ENCODE results near the gene ZNF581. TPM values are rescaled to one million over a fixed set of nuclear protein-coding genes. Genes with fewer than 3 reads are reported as not detected.

The ZNF581 gene
- polyA plus RNA-seq, 1 donor from 2014 or later: 15.3 TPM

GRCh38 chr19:55635856-55636440 is 7.5 kb upstream of the ZNF581 start:
- Histone ChIP-seq H3K79me2 (replicated peaks; ENCODE audit: insufficient read depth, low read length) (peaks cover 25% of the 10 kb centered on the region), H3K27ac (ENCODE audit: low read length) (no peak overlapping the region)

DNA sequence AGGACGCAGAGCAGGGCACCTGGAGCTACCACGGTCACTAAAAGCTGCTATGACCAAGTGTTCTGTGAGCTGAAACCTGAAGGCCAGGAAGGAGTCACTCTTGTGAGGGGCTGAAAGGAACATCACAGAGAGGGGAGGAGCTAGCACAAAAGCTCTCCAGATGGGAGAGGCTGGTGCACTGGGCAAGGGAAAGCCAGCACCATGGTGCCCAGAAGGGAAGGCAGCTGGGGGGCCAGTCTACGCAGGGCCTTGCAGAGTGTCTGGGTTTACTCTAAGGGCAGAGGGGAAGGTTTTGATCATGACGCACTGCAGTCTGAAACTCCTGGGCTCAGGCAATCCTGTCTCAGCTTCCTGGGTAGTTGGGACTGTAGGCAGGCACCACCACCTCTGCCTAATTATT is 6.7 kb upstream of the ZNF581 start:
- no peaks in the 10 kb centered on the region for H3K9me3 ChIP-seq (ENCODE audit: low read length)
- H3K4me3 ChIP-seq (ENCODE audit: low read length): no peak overlapping the region
- no peak overlapping the region for H2AFZ ChIP-seq (ENCODE audit: low read depth, low read length)
- no peak overlapping the region for H3K27ac ChIP-seq (ENCODE audit: low read length)
- H3K9ac ChIP-seq (ENCODE audit: low read length): no peak overlapping the region
- H3K9me2 ChIP-seq (ENCODE audit: insufficient read depth, low read length): no peaks in the 10 kb centered on the region
- H3F3A ChIP-seq (ENCODE audit: insufficient read depth, low read length, poor library complexity, severe bottlenecking): no peaks in the 10 kb centered on the region
- H4K20me1 ChIP-seq (ENCODE audit: insufficient read depth): no peaks in the 10 kb centered on the region
- H3K27me3 ChIP-seq (ENCODE audit: insufficient read depth, low read depth, low read length): no peaks in the 10 kb centered on the region
- H3K79me2 ChIP-seq (replicated peaks; ENCODE audit: insufficient read depth, low read length): peaks cover 30% of the 10 kb centered on the region
- no peak overlapping the region for H3K4me2 ChIP-seq (ENCODE audit: low read length)
- no peaks in the 10 kb centered on the region for H3K36me3 ChIP-seq (ENCODE audit: insufficient read depth, low read length)
- no peak for TF ChIP-seq CTCF (IDR thresholded peaks at IDR 0.05; ENCODE audit: poor library complexity, severe bottlenecking)
- no peak for TF ChIP-seq EZH2 (IDR thresholded peaks at IDR 0.05; ENCODE audit: borderline replicate concordance, insufficient read depth, low read length, poor library complexity, severe bottlenecking)
- TF ChIP-seq, protein P1, sequence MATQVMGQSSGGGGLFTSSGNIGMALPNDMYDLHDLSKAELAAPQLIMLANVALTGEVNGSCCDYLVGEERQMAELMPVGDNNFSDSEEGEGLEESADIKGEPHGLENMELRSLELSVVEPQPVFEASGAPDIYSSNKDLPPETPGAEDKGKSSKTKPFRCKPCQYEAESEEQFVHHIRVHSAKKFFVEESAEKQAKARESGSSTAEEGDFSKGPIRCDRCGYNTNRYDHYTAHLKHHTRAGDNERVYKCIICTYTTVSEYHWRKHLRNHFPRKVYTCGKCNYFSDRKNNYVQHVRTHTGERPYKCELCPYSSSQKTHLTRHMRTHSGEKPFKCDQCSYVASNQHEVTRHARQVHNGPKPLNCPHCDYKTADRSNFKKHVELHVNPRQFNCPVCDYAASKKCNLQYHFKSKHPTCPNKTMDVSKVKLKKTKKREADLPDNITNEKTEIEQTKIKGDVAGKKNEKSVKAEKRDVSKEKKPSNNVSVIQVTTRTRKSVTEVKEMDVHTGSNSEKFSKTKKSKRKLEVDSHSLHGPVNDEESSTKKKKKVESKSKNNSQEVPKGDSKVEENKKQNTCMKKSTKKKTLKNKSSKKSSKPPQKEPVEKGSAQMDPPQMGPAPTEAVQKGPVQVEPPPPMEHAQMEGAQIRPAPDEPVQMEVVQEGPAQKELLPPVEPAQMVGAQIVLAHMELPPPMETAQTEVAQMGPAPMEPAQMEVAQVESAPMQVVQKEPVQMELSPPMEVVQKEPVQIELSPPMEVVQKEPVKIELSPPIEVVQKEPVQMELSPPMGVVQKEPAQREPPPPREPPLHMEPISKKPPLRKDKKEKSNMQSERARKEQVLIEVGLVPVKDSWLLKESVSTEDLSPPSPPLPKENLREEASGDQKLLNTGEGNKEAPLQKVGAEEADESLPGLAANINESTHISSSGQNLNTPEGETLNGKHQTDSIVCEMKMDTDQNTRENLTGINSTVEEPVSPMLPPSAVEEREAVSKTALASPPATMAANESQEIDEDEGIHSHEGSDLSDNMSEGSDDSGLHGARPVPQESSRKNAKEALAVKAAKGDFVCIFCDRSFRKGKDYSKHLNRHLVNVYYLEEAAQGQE (IDR thresholded peaks at IDR 0.05; ENCODE audit: borderline replicate concordance): no peak
- no peak for TF ChIP-seq TAF1 (IDR thresholded peaks at IDR 0.05; ENCODE audit: low read depth)
- TF ChIP-seq EP300 (conservative IDR thresholded peaks at IDR 0.05; ENCODE audit: poor library complexity, severe bottlenecking): no peak
- no peak for TF ChIP-seq SMC3 (conservative IDR thresholded peaks at IDR 0.05; ENCODE audit: poor library complexity)
- TF ChIP-seq POLR2AphosphoS5 (IDR thresholded peaks at IDR 0.05): no peak
- no peak for TF ChIP-seq MXI1 (conservative IDR thresholded peaks at IDR 0.05; ENCODE audit: poor library complexity, severe bottlenecking)

More at GRCh38 chr19:55635856-55636440, 7.5 kb upstream of the ZNF581 start:
- no peaks in the 10 kb centered on the region for H3K9me2 ChIP-seq (ENCODE audit: insufficient read depth, low read length)
- H3K9ac ChIP-seq (ENCODE audit: low read length): peak overlapping the region; percentile 94
- H3F3A ChIP-seq (ENCODE audit: insufficient read depth, low read length, poor library complexity, severe bottlenecking): no peaks in the 10 kb centered on the region
- H2AFZ ChIP-seq (ENCODE audit: low read depth, low read length): no peak overlapping the region
- H3K4me3 ChIP-seq (ENCODE audit: low read length): peak overlapping the region; percentile 97
- TF ChIP-seq CTCF (IDR thresholded peaks at IDR 0.05; ENCODE audit: poor library complexity, severe bottlenecking): no peak
- TF ChIP-seq RAD21 (conservative IDR thresholded peaks at IDR 0.05): no peak
- TF ChIP-seq TAF1 (IDR thresholded peaks at IDR 0.05; ENCODE audit: low read depth): no peak
- TF ChIP-seq MXI1 (conservative IDR thresholded peaks at IDR 0.05; ENCODE audit: poor library complexity, severe bottlenecking): no peak
- no peak for TF ChIP-seq SMC3 (conservative IDR thresholded peaks at IDR 0.05; ENCODE audit: poor library complexity)
- TF ChIP-seq POLR2AphosphoS5 (IDR thresholded peaks at IDR 0.05): no peak
- no peak for TF ChIP-seq EP300 (conservative IDR thresholded peaks at IDR 0.05; ENCODE audit: poor library complexity, severe bottlenecking)
- TF ChIP-seq EZH2 (IDR thresholded peaks at IDR 0.05; ENCODE audit: borderline replicate concordance, insufficient read depth, low read length, poor library complexity, severe bottlenecking): no peak
- TF ChIP-seq, protein P1 (IDR thresholded peaks at IDR 0.05; ENCODE audit: borderline replicate concordance): no peak
- H3K9me3 ChIP-seq (ENCODE audit: low read length): no peaks in the 10 kb centered on the region
- H3K27me3 ChIP-seq (ENCODE audit: insufficient read depth, low read depth, low read length): no peaks in the 10 kb centered on the region
- no peaks in the 10 kb centered on the region for H4K20me1 ChIP-seq (ENCODE audit: insufficient read depth)
- H3K4me2 ChIP-seq (ENCODE audit: low read length): peak overlapping the region; percentile 81
- H3K36me3 ChIP-seq (ENCODE audit: insufficient read depth, low read length): no peaks in the 10 kb centered on the region
